Keratinocyte (primary cell): ENCODE results near the gene POLE. TPM values are rescaled to one million over a fixed set of nuclear protein-coding genes. Genes with fewer than 3 reads are reported as not detected.
A peak's percentile ranks its signal among the peaks of the same experiment; 100 is the strongest.

Source experiments
- DNase-seq: peaks from one replicate; pipeline ENCODE4 v3.0.0-alpha.2; 2011; ENCODE audit warnings: low read depth, missing footprints, low spot score
- FAIRE-seq: peaks from 2 replicates; lab custom pipeline; 2011; peaks lifted over from hg19 to GRCh38; lab: Jason Lieb, UNC
- H2AFZ ChIP-seq: 2 replicates; pipeline ENCODE4 v1.6.0; 2012; ENCODE audit warnings: low read length, control low read depth, inconsistent platforms; ENCODE audit not compliant: control insufficient read depth
- H3K27ac ChIP-seq: 2 replicates; pipeline ENCODE4 v1.5.1; 2011; ENCODE audit warnings: low read length; ENCODE audit not compliant: control insufficient read depth, insufficient read depth
- H3K27me3 ChIP-seq: 3 replicates; pipeline ENCODE4 v1.6.0; 2011; ENCODE audit warnings: low read length; ENCODE audit not compliant: control insufficient read depth, insufficient read depth; ENCODE audit errors: extremely low read depth
- H3K36me3 ChIP-seq, 2 experiments: 2 replicates in 1 of 2; 3 replicates in 1 of 2; pipeline ENCODE4 v1.5.1; 2011; ENCODE audit warnings: low read length in 2 of 2, mild to moderate bottlenecking in 1 of 2; ENCODE audit not compliant: control insufficient read depth in 2 of 2, insufficient read depth in 2 of 2; ENCODE audit errors: extremely low read depth in 1 of 2
- H3K4me1 ChIP-seq: 3 replicates; pipeline ENCODE4 v1.5.1; 2011; ENCODE audit warnings: low read length; ENCODE audit not compliant: control insufficient read depth, insufficient read depth; ENCODE audit errors: extremely low read depth
- H3K4me2 ChIP-seq: 3 replicates; pipeline ENCODE4 v1.6.0; 2011; ENCODE audit warnings: low read depth, low read length; ENCODE audit not compliant: control insufficient read depth, insufficient read depth; ENCODE audit errors: extremely low read depth
- H3K4me3 ChIP-seq, 3 experiments: fragments of 200-600 bp in 1 of 3; sonication (generic) in 1 of 3; 2 replicates in 2 of 3; 3 replicates in 1 of 3; pipeline ENCODE4 v1.5.1; 2011 to 2016; ENCODE audit warnings: low read length in 3 of 3, mild to moderate bottlenecking in 3 of 3, control low read depth in 2 of 3, inconsistent platforms in 1 of 3, low read depth in 1 of 3, mixed read lengths in 1 of 3, mixed run types in 1 of 3, moderate library complexity in 1 of 3; ENCODE audit not compliant: control insufficient read depth in 2 of 3, insufficient read depth in 2 of 3; ENCODE audit errors: extremely low read depth in 1 of 3
- H3K79me2 ChIP-seq: 2 replicates; pipeline ENCODE4 v1.6.0; 2012; ENCODE audit warnings: low read length; ENCODE audit not compliant: control insufficient read depth, insufficient read depth
- H3K9ac ChIP-seq: 3 replicates; pipeline ENCODE4 v1.6.0; 2011; ENCODE audit warnings: low read length; ENCODE audit not compliant: control insufficient read depth, insufficient read depth; ENCODE audit errors: extremely low read depth
- H3K9me1 ChIP-seq: 3 replicates; pipeline ENCODE4 v1.6.0; 2011; ENCODE audit warnings: low read length; ENCODE audit not compliant: control insufficient read depth, insufficient read depth; ENCODE audit errors: extremely low read depth
- H3K9me3 ChIP-seq: 2 replicates; pipeline ENCODE4 v1.5.1; 2012; ENCODE audit warnings: low read depth, low read length; ENCODE audit not compliant: control insufficient read depth
- H4K20me1 ChIP-seq: 3 replicates; pipeline ENCODE4 v1.6.0; 2011; ENCODE audit warnings: low read length; ENCODE audit not compliant: control insufficient read depth, insufficient read depth; ENCODE audit errors: extremely low read depth
- CTCF ChIP-seq, 3 experiments: IDR thresholded peaks in 1 of 3; conservative IDR thresholded peaks in 1 of 3; optimal IDR thresholded peaks in 1 of 3; 2 replicates in 2 of 3; 3 replicates in 1 of 3; pipeline versions ENCODE3 to v1.5.1; 2011; ENCODE audit warnings: low read length in 3 of 3, mild to moderate bottlenecking in 3 of 3, moderate library complexity in 2 of 3, control low read depth in 1 of 3, inconsistent platforms in 1 of 3; ENCODE audit not compliant: insufficient read depth in 2 of 3; ENCODE audit errors: extremely low read depth in 1 of 3
- EZH2 ChIP-seq: IDR thresholded peaks from one replicate; pipeline ENCODE4 v1.6.1; 2012; ENCODE audit warnings: inconsistent platforms, mild to moderate bottlenecking, low read length, moderate library complexity
- dilution Hi-C: fragments of 300-500 bp; cut with MboI; formaldehyde crosslinking; loops from one replicate; pipeline ENCODE4 v1.7.0; 2020; ENCODE audit warnings: low sequenced_read_pairs; ENCODE audit not compliant: extremely low pct_ligation_motif_present
- polyA plus RNA-seq, 5 experiments: library from polyadenylated mRNA; depleted of rRNA in 3 of 5; stranded (reverse) in 3 of 5; stranded (forward) in 1 of 5; unstranded in 1 of 5; fragments of >200 nt; gene quantifications; 1 replicate in 1 of 5; 2 replicates in 3 of 5; 3 replicates in 1 of 5; pipeline versions ENCODE4 v1.2.1 to v1.2.3, GENCODE V29; 2011 to 2012; ENCODE audit warnings: missing spikeins in 2 of 5, low read depth in 1 of 5, low replicate concordance in 1 of 5

The POLE gene
- polyA plus RNA-seq, 1 donor (not counting 4 experiments of a cell fraction or from before 2014, with no cell fraction given), result 14.8 TPM

DNA sequence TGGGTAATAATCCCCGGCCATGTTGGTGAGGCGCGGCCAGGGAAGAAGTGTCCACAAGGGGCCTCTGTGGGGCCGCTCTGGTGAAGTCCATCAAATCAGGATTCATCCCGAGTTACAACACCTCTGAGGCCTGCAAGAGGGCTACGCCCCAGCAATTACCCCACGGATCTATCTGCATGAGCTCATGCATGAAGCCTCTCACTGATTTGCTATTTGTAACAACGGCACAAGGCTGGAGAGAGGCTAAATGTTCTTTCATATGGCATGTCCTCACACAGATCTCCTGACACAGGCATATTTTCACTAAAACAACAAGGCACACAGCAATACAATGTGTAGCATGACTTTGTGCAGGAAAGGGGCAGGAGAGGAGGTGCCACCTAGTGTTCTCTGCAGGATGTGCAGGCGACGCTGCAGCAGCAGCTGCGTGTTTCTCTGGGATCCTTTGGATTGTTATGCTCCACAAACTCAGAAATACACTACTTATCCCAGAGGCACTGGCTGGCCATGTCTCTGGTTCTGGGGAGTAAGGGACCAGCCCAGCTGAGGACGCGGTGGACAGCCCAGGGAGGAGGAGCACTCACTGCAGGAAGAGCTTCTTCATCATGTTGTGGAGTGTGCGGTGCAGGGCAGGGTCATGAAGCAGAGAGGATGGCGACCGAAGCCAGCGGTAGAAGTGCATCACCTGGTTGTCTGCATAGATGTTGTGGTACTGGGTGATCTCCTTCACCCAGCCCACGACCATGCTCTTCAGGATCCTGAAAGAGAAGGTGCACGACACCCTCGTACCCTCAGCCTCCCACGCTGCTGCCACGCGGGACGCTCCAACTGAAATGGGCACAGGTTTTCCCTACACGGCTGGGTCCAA is 48.4 kb downstream of the POLE start:
- Histone ChIP-seq H3K9me3 (no peaks in the 10 kb centered on the region), H3K9me1 (no peaks in the 10 kb centered on the region), H3K27me3 (no peaks in the 10 kb centered on the region), H3K4me1 (no peaks in the 10 kb centered on the region), H4K20me1 (peaks cover 4% of the 10 kb centered on the region), H3K36me3 (peaks cover 20 to 31% of the 10 kb centered on the region in 2 experiments), H3K27ac (no peak overlapping the region), H3K9ac (no peak overlapping the region), H2AFZ (no peak overlapping the region), H3K79me2 (no peaks in the 10 kb centered on the region), H3K4me3 (no peak overlapping the region), H3K4me2 (no peak overlapping the region)
- no peak for DNase-seq
- peak; percentile 92 to 95 (median 94) for TF ChIP-seq CTCF (optimal IDR thresholded peaks at IDR 0.05 in 1 of 3, IDR thresholded peaks at IDR 0.05 in 1 of 3, conservative IDR thresholded peaks at IDR 0.05 in 1 of 3; ENCODE audit: extremely low read depth in 1 of 3, insufficient read depth in 2 of 3, low read length in 3 of 3)
- no peak for TF ChIP-seq EZH2
- FAIRE-seq, result no peak
- dilution Hi-C loops, result no loop called here

GRCh38 chr12:132637811-132638210 is 49.3 kb downstream of the POLE start:
- no peak for FAIRE-seq

More at GRCh38 chr12:132637811-132638210, 49.3 kb downstream of the POLE start:
- H3K4me1 ChIP-seq, result no peaks in the 10 kb centered on the region
- no peaks in the 10 kb centered on the region for H3K9me3 ChIP-seq
- no peak for DNase-seq
- no peaks in the 10 kb centered on the region for H3K27me3 ChIP-seq
- peaks cover 4% of the 10 kb centered on the region for H4K20me1 ChIP-seq
- H2AFZ ChIP-seq, result no peak overlapping the region
- no peak overlapping the region for H3K4me2 ChIP-seq
- no peak overlapping the region for H3K9ac ChIP-seq
- H3K9me1 ChIP-seq, result no peaks in the 10 kb centered on the region
- no peak overlapping the region for H3K4me3 ChIP-seq
- peaks cover 21 to 31% of the 10 kb centered on the region in 2 experiments for H3K36me3 ChIP-seq
- H3K27ac ChIP-seq, result no peak overlapping the region
- no peaks in the 10 kb centered on the region for H3K79me2 ChIP-seq
- no peak for TF ChIP-seq EZH2
- TF ChIP-seq CTCF (optimal IDR thresholded peaks at IDR 0.05 in 1 of 3, IDR thresholded peaks at IDR 0.05 in 1 of 3, conservative IDR thresholded peaks at IDR 0.05 in 1 of 3; ENCODE audit: extremely low read depth in 1 of 3, insufficient read depth in 2 of 3, low read length in 3 of 3), result no peak
- dilution Hi-C loops, result no loop called here
